ENCODE results near the gene CBX2.
A peak's percentile ranks its signal among the peaks of the same experiment; 100 is the strongest.

Gene CBX2

DNA sequence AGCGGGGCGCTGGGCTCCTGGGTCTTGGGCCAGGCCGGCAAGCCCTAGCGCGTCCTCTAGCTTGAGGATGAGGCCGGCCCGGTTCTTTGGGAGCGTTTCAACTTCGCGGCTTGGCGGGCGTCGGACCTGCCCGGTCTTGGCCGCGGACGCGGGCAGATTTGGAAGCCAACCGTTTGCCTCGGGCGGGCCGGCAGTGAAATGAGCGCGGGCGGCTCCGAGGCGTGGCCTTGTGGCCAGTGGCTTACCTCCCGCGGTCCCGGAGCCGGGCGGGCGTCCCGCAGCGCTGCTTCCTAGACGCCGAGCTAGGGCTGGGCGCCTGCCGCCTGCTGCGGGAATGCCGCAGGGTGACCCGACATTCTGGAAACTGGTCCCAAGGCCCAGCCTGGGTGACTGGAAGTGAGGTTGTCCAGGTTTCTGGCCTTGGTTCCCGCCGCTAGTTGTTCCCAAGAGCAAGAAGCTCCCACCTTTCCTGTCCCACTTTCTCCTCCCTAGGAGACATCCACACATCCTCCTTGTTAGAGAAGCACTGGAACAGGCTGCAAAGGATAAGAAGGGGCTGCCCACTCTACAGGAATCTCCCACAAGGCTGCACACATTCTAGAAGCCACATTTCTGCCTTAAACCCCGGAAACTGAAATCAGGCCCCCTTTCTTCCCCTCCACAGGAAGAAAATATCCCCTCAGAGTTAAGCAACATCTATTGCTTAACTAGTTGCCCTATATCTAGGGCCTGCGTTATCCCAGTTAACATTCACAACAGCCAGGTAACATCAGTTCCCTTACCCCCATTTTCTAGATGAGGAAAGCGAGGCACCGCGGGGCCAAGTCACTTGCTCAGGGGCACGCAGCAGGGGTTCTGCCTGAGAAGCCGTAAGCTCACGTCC, 23.4 kb downstream of the CBX2 start:
- TF ChIP-seq EZH2phosphoT487 (IDR thresholded peaks at IDR 0.05; ENCODE audit: low read depth), result no peak
- TF ChIP-seq, protein P1, sequence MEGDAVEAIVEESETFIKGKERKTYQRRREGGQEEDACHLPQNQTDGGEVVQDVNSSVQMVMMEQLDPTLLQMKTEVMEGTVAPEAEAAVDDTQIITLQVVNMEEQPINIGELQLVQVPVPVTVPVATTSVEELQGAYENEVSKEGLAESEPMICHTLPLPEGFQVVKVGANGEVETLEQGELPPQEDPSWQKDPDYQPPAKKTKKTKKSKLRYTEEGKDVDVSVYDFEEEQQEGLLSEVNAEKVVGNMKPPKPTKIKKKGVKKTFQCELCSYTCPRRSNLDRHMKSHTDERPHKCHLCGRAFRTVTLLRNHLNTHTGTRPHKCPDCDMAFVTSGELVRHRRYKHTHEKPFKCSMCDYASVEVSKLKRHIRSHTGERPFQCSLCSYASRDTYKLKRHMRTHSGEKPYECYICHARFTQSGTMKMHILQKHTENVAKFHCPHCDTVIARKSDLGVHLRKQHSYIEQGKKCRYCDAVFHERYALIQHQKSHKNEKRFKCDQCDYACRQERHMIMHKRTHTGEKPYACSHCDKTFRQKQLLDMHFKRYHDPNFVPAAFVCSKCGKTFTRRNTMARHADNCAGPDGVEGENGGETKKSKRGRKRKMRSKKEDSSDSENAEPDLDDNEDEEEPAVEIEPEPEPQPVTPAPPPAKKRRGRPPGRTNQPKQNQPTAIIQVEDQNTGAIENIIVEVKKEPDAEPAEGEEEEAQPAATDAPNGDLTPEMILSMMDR (IDR thresholded peaks at IDR 0.05; ENCODE audit: low read depth, low read length), result no peak
- H4K20me1 ChIP-seq (ENCODE audit: insufficient read depth, low read length), result no peaks in the 10 kb centered on the region
- H3K36me3 ChIP-seq (replicated peaks; ENCODE audit: low read depth, low read length), result peaks cover 8% of the 10 kb centered on the region
- no peak overlapping the region for H2AFZ ChIP-seq (ENCODE audit: low read depth, low read length)
- H3K4me3 ChIP-seq (ENCODE audit: low read length), result peak overlapping the region; percentile 63; the same call in 1 of the 2 replicates
- peak overlapping the region; percentile 46; the same call in 1 of the 2 replicates for H3K9ac ChIP-seq (ENCODE audit: low read length)
- H3K27me3 ChIP-seq (ENCODE audit: low read depth, low read length), result peaks cover 8% of the 10 kb centered on the region; the same call in 1 of the 2 replicates
- peaks cover 6% of the 10 kb centered on the region for H3K79me2 ChIP-seq (ENCODE audit: low read length)
- peak overlapping the region; percentile 55 for H3K4me2 ChIP-seq (ENCODE audit: low read length)
- H3K4me1 ChIP-seq (ENCODE audit: low read length), result peaks cover 46% of the 10 kb centered on the region
- H3K9me3 ChIP-seq (ENCODE audit: insufficient read depth, low read length), result peaks cover 4% of the 10 kb centered on the region; the same call in 1 of the 2 replicates
- no peak overlapping the region for H3K27ac ChIP-seq (ENCODE audit: low read length)

DNA sequence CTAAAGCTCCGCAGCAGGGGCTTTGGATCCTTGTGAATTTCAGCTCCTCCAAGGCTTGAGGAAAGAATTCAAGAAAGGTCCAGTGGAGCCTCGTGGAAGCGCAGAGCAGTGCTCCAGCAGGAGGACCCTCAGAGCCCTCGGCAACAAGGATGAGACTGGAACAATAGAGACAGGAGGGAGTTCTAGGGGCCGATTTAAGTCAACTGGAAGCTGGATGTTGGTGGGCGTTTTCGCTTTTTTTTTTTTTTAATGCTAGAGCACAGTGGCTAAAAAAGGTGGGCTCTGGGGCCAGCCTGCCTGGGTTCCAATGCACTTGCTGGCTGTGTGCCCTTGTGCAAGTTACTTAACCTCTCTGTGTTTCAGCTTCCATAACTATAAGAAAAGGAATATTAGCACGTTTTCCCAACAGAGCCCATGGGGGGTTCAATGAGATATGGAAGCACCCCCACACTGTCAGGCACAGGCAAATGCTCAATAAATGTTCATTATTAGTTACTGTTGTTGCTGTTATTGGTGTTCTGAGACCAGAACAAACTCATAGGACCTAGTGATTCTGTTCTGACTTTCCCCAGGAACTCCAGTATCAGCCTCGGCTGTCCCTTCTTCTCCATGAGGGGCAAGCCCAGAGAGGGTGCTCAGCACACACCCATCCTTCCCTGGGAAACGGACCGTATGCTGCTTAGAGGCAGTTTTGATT, 24.2 kb downstream of the CBX2 start:
- Histone ChIP-seq H3K4me2 (ENCODE audit: low read length) (no peak overlapping the region), H3K4me1 (ENCODE audit: low read length) (peaks cover 54% of the 10 kb centered on the region), H2AFZ (ENCODE audit: low read depth, low read length) (no peak overlapping the region), H3K9me3 (ENCODE audit: insufficient read depth, low read length) (peaks cover 4% of the 10 kb centered on the region; the same call in 1 of the 2 replicates), H3K79me2 (ENCODE audit: low read length) (peaks cover 6% of the 10 kb centered on the region; the same call in 1 of the 2 replicates), H3K4me3 (ENCODE audit: low read length) (no peak overlapping the region), H3K27ac (ENCODE audit: low read length) (no peak overlapping the region), H4K20me1 (ENCODE audit: insufficient read depth, low read length) (no peaks in the 10 kb centered on the region), H3K36me3 (replicated peaks; ENCODE audit: low read depth, low read length) (peaks cover 8% of the 10 kb centered on the region), H3K27me3 (ENCODE audit: low read depth, low read length) (peaks cover 8% of the 10 kb centered on the region; the same call in 1 of the 2 replicates), H3K9ac (ENCODE audit: low read length) (no peak overlapping the region)
- TF ChIP-seq, protein P1 (IDR thresholded peaks at IDR 0.05; ENCODE audit: low read depth, low read length), result no peak
- TF ChIP-seq EZH2phosphoT487 (IDR thresholded peaks at IDR 0.05; ENCODE audit: low read depth), result no peak

DNA sequence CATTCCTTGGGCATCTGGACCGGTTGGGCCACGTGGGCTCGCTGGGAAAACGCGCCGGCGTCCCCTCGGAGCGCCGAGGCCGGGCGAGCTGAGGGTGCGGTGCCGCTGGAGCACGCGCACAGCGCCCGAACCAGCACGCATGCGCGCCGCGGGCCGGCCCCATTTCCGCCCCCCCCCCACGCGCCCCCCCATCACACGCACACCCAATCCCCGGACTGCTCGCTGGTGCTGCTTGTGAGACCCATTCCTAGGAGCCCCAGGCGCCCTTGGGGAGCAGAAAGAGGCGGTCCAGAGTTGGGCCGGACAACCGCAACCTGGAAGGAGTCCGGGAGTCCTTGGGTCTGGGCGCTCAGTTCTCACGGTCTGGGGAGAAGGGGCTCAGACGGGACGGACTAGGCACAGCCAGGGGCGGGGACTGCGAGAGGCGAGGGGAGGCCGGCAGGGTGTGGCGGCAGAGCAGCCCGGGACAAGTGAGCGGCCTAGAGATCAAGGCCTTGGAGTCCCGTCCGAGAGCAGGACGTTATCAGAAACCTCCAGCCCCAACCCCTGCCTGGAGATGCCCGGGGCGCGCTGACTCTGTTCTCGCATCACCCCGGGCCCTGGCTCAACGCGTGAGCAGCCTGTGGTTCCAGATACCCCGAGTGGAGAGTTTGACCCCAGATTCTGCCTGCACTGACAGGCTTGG, 24.9 kb downstream of the CBX2 start:
- Histone ChIP-seq H3K4me1 (ENCODE audit: low read length) (peaks cover 58% of the 10 kb centered on the region), H4K20me1 (ENCODE audit: insufficient read depth, low read length) (no peaks in the 10 kb centered on the region), H3K36me3 (replicated peaks; ENCODE audit: low read depth, low read length) (peaks cover 8% of the 10 kb centered on the region), H3K79me2 (ENCODE audit: low read length) (peaks cover 6% of the 10 kb centered on the region; the same call in 1 of the 2 replicates), H3K4me3 (ENCODE audit: low read length) (no peak overlapping the region), H3K27me3 (ENCODE audit: low read depth, low read length) (peaks cover 8% of the 10 kb centered on the region; the same call in 1 of the 2 replicates), H3K9me3 (ENCODE audit: insufficient read depth, low read length) (peaks cover 4% of the 10 kb centered on the region; the same call in 1 of the 2 replicates), H3K27ac (ENCODE audit: low read length) (no peak overlapping the region), H2AFZ (ENCODE audit: low read depth, low read length) (no peak overlapping the region), H3K4me2 (ENCODE audit: low read length) (no peak overlapping the region), H3K9ac (ENCODE audit: low read length) (no peak overlapping the region)
- TF ChIP-seq EZH2phosphoT487 (IDR thresholded peaks at IDR 0.05; ENCODE audit: low read depth), result no peak
- TF ChIP-seq, protein P1 (IDR thresholded peaks at IDR 0.05; ENCODE audit: low read depth, low read length), result no peak

Measured in OCI-LY3 (cell line).